HCT116 (cell line): ENCODE data around the gene LHPP. TPM values are rescaled to one million over a fixed set of nuclear protein-coding genes. Genes with fewer than 3 reads are reported as not detected.
A peak's percentile ranks its signal among the peaks of the same experiment; 100 is the strongest.

Experiments
- ATAC-seq: fragments of 200-7000 bp; cut with Tn5 transposase; 2 replicates; pipeline ENCODE4 v1.9.1; 2020; ENCODE audit warnings: mild to moderate bottlenecking, moderate library complexity
- BruUV-seq: library from RNA; stranded (reverse); fragments of 400-500 nt; replicated peaks from 2 replicates; lab custom pipeline; 2021; lab: Mats Ljungman, UMichigan
- CTCF ChIA-PET: fragments of 300-600 bp; sonication (Branson Sonifier 250); formaldehyde crosslinking; loops from one replicate; lab custom pipeline; 2021; ENCODE audit warnings: antibody characterized with exemption; lab: Charles Lee
- POLR2A ChIA-PET: fragments of 300-600, 350-600 bp; sonication (Branson Sonifier 250); formaldehyde crosslinking; loops from one replicate; lab custom pipeline; 2021; ENCODE audit warnings: antibody characterized with exemption; lab: Charles Lee
- RAD21 ChIA-PET, 2 experiments: fragments of 300-600 bp; sonication (Branson Sonifier 250); formaldehyde crosslinking; loops; one replicate each; lab custom pipeline; 2023; ENCODE audit warnings: low total read pairs in 2 of 2; ENCODE audit not compliant: uncharacterized antibody in 2 of 2, unreplicated experiment in 2 of 2, low non-redundant PET in 1 of 2; lab: Charles Lee
- DNase-seq: peaks from one replicate; pipeline ENCODE4 v3.0.0-alpha.2; 2010; ENCODE audit warnings: low read depth, low spot score
- H2AFZ ChIP-seq: fragments of 200-600 bp; shearing (Covaris generic), sonication (generic); 2 replicates; pipeline ENCODE4 v1.6.1; 2017; ENCODE audit warnings: low read depth, mixed run types, mixed read lengths, antibody characterized with exemption, low read length; ENCODE audit not compliant: poor library complexity, severe bottlenecking
- H3K27ac ChIP-seq: 2 replicates; pipeline ENCODE4 v1.5.1; 2012; ENCODE audit warnings: low read depth, low read length
- H3K27me3 ChIP-seq: fragments of 200-600 bp; sonication (generic); 2 replicates; pipeline ENCODE4 v1.6.1; 2016; ENCODE audit warnings: mixed run types, low read length, mixed read lengths; ENCODE audit not compliant: insufficient read depth
- H3K36me3 ChIP-seq, 2 experiments: fragments of 200-500 bp in 1 of 2; fragments of 200-600 bp in 1 of 2; sonication (Bioruptor generic) in 1 of 2; sonication (generic) in 1 of 2; 2 replicates each; pipeline versions ENCODE4 v1.5.1 to v1.6.1; 2014 to 2016; ENCODE audit warnings: low read length in 2 of 2, inconsistent platforms in 1 of 2, mixed read lengths in 1 of 2, mixed run types in 1 of 2; ENCODE audit not compliant: insufficient read depth in 2 of 2, control insufficient read depth in 1 of 2
- H3K4me1 ChIP-seq, 2 experiments: fragments of 200-600 bp in 1 of 2; sonication (generic) in 1 of 2; 2 replicates each; pipeline versions ENCODE4 v1.5.1 to v1.6.1; 2012 to 2017; ENCODE audit warnings: low read length in 2 of 2, inconsistent platforms in 1 of 2, mild to moderate bottlenecking in 1 of 2, mixed read lengths in 1 of 2, mixed run types in 1 of 2, moderate library complexity in 1 of 2; ENCODE audit not compliant: insufficient read depth in 2 of 2, control insufficient read depth in 1 of 2
- H3K4me2 ChIP-seq: fragments of 200-600 bp; sonication (generic); 2 replicates; pipeline ENCODE4 v1.6.1; 2017; ENCODE audit warnings: mixed run types, low read length, mixed read lengths
- H3K4me3 ChIP-seq, 2 experiments: fragments of 200-600 bp in 1 of 2; sonication (generic) in 1 of 2; replicated peaks in 1 of 2; 2 replicates each; pipeline ENCODE4 v1.5.1; 2011 to 2016; ENCODE audit warnings: low read length in 2 of 2, control low read depth in 1 of 2, low read depth in 1 of 2, mild to moderate bottlenecking in 1 of 2, mixed read lengths in 1 of 2, mixed run types in 1 of 2
- H3K79me2 ChIP-seq: fragments of 200-600 bp; sonication (generic); 2 replicates; pipeline ENCODE4 v1.6.1; 2017; ENCODE audit warnings: mild to moderate bottlenecking, mixed run types, low read length, moderate library complexity, mixed read lengths; ENCODE audit not compliant: insufficient read depth
- H3K9ac ChIP-seq: fragments of 200-600 bp; sonication (generic); 2 replicates; pipeline ENCODE4 v1.6.1; 2016; ENCODE audit warnings: low read length, mixed read lengths
- H3K9me2 ChIP-seq: fragments of 200-600 bp; sonication (generic), shearing (Covaris generic); 2 replicates; pipeline ENCODE4 v1.6.1; 2017; ENCODE audit warnings: mixed run types, mild to moderate bottlenecking, moderate library complexity; ENCODE audit not compliant: insufficient read depth
- H3K9me3 ChIP-seq, 2 experiments: fragments of 200-500 bp in 1 of 2; fragments of 200-600 bp in 1 of 2; sonication (Bioruptor generic) in 1 of 2; sonication (generic) in 1 of 2; 2 replicates each; pipeline ENCODE4 v1.6.1; 2014 to 2017; ENCODE audit warnings: low read length in 2 of 2, mixed read lengths in 2 of 2, inconsistent platforms in 1 of 2, low read depth in 1 of 2, mild to moderate bottlenecking in 1 of 2, mixed run types in 1 of 2, moderate library complexity in 1 of 2; ENCODE audit not compliant: control insufficient read depth in 1 of 2, insufficient read depth in 1 of 2
- H4K20me1 ChIP-seq: fragments of 200-600 bp; sonication (generic), shearing (Covaris generic); 2 replicates; pipeline ENCODE4 v1.6.1; 2017; ENCODE audit warnings: mixed run types, mild to moderate bottlenecking, moderate library complexity; ENCODE audit not compliant: insufficient read depth
- CTCF ChIP-seq, 3 experiments: fragments of 200-600 bp in 1 of 3; sonication (generic) in 1 of 3; IDR thresholded peaks in 2 of 3; conservative IDR thresholded peaks in 1 of 3; 2 replicates each; pipeline ENCODE4 v1.5.1; 2012 to 2017; ENCODE audit warnings: low read depth in 2 of 3, low read length in 2 of 3, antibody characterized with exemption in 1 of 3, borderline replicate concordance in 1 of 3, control low read depth in 1 of 3, mild to moderate bottlenecking in 1 of 3, mixed read lengths in 1 of 3, mixed run types in 1 of 3, moderate library complexity in 1 of 3; ENCODE audit not compliant: insufficient read depth in 1 of 3
- RAD21 ChIP-seq: IDR thresholded peaks from 2 replicates; pipeline ENCODE4 v1.6.1; 2012; ENCODE audit warnings: low read depth, mild to moderate bottlenecking
- TCF7L2 ChIP-seq: IDR thresholded peaks from 2 replicates; pipeline ENCODE4 v1.7.0; 2011; ENCODE audit warnings: borderline replicate concordance, inconsistent platforms; ENCODE audit not compliant: insufficient read depth, insufficient read length; ENCODE audit errors: extremely low read depth
- ZFX ChIP-seq: fragments of 450-650 bp; IDR thresholded peaks from 2 replicates; pipeline ENCODE4 v1.6.1; 2017
- intact Hi-C: fragments of 100-400 bp; cut with micrococcal nuclease; formaldehyde crosslinking; loops from 2 replicates; pipeline ENCODE4 v1.10.0; 2022
- total RNA-seq: library from RNA; stranded (reverse); gene quantifications from one replicate; pipeline ENCODE4 v1.2.1, GENCODE V29; 2021; ENCODE audit not compliant: unreplicated experiment

LHPP gene
- total RNA-seq, 1 experiment from 2014 or later = 45.8 TPM

- DNase-seq (no peak), ATAC-seq (peak; percentile 83)
- H3K4me1 ChIP-seq = no peaks in the 10 kb centered on the region
- intact Hi-C loops = loop anchor here (10.0 kb wide), 1 partner anchor 445 kb away; no protein-coding TSS in a partner anchor
- no peaks in the 10 kb centered on the region for H3K27me3 ChIP-seq
- H3K27ac ChIP-seq = no peak overlapping the region
- no TSS peak for BruUV-seq
- no peak overlapping the region for H3K4me3 ChIP-seq
- no peak overlapping the region for H3K9ac ChIP-seq
- CTCF ChIA-PET = interaction anchor here (1.5 to 2.1 kb wide), 3 partner anchors 10 to 206 kb away, joined by 5 to 10 read pairs (median 10); no protein-coding TSS in a partner anchor
- no peak overlapping the region for H2AFZ ChIP-seq
- POLR2A ChIA-PET = no interaction called here
- RAD21 ChIA-PET = no interaction called here
- H4K20me1 ChIP-seq = no peaks in the 10 kb centered on the region
- H3K9me3 ChIP-seq = no peaks in the 10 kb centered on the region
- no peaks in the 10 kb centered on the region for H3K9me2 ChIP-seq
- H3K79me2 ChIP-seq = no peaks in the 10 kb centered on the region
- no peaks in the 10 kb centered on the region for H3K36me3 ChIP-seq
- no peak overlapping the region for H3K4me2 ChIP-seq
- TF ChIP-seq RAD21 (peak; percentile 86), TCF7L2 (no peak), ZFX (no peak), CTCF (IDR thresholded peaks at IDR 0.05 in 2 of 3, conservative IDR thresholded peaks at IDR 0.05 in 1 of 3; ENCODE audit: borderline replicate concordance in 1 of 3, insufficient read depth in 1 of 3, low read depth in 2 of 3, low read length in 2 of 3) (peak; percentile 53 to 78 (median 60))
- TF ChIP-seq, all 23 proteins: peak for 2
Measured at GRCh38 chr10:124539935-124540641, 78.5 kb downstream of the LHPP start.
